ENCODE measurements around the gene SPAG9. TPM values are rescaled to one million over a fixed set of nuclear protein-coding genes. Genes with fewer than 3 reads are reported as not detected.

The SPAG9 gene
- total RNA-seq, 1 experiment from 2014 or later: 54.3 TPM

DNA sequence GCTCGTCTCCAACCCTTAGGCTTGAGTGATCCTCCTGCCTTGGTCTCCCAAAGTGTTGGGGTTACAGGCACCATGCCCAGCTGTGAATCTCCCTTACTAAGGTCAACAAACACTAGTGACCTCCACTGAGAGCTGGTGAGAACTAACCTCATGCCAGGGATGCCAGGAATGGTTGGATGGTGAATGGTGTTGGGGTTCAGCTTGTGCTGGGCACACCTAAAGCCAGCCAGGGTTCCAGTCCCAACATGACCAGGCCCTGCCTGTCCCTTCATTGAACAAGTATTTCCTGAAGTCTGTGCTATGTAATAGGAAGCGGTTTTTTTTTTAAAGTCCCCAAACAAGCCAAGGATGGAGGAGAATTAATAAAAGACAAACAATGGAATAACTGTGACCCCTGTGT lies 198.6 kb downstream of the SPAG9 start:
- Mint-ChIP-seq H3K27ac (no peak overlapping the region), H3K9me3 (no peaks in the 10 kb centered on the region), H3K36me3 (ENCODE audit: insufficient read depth in 1 of 3, low read depth in 3 of 3) (no peaks in the 10 kb centered on the region), H3K4me3 (no peak overlapping the region), H3K27me3 (ENCODE audit: low read depth) (no peaks in the 10 kb centered on the region; the same call in none of the 2 replicates), H3K4me1 (peaks cover 53 to 64% of the 10 kb centered on the region in 2 experiments)
- Histone ChIP-seq H3K4ac (ENCODE audit: low read depth, low read length) (no peak overlapping the region), H2BK15ac (ENCODE audit: low read depth, low read length) (no peak overlapping the region), H3K9ac (ENCODE audit: extremely low read depth, insufficient read length, low read length) (no peak overlapping the region), H4K8ac (replicated peaks; ENCODE audit: insufficient read length, low read depth, low read length) (no peak overlapping the region), H3K14ac (ENCODE audit: insufficient read depth, low read length) (no peak overlapping the region), H3K27me3 (ENCODE audit: insufficient read depth, low read length) (no peaks in the 10 kb centered on the region), H4K91ac (ENCODE audit: insufficient read length, low read depth, low read length) (peak overlapping the region; percentile 17), H4K20me1 (ENCODE audit: control insufficient read depth, insufficient read depth, insufficient read length) (no peaks in the 10 kb centered on the region), H2BK20ac (ENCODE audit: low read depth, low read length, poor library complexity, severe bottlenecking) (no peak overlapping the region), H3K56ac (ENCODE audit: insufficient read length, low read depth, low read length) (no peak overlapping the region), H3K9me3 (ENCODE audit: control insufficient read depth, low read depth, low read length) (no peaks in the 10 kb centered on the region), H4K5ac (ENCODE audit: insufficient read length, low read depth, low read length) (no peak overlapping the region), H3K79me2 (ENCODE audit: insufficient read depth, low read length) (no peaks in the 10 kb centered on the region), H3K4me1 (ENCODE audit: insufficient read depth, low read length) (peaks cover 11% of the 10 kb centered on the region; the same call in 1 of the 2 replicates), H3T11ph (ENCODE audit: low read length) (no peak overlapping the region), H2BK5ac (ENCODE audit: insufficient read length, low read length) (no peak overlapping the region), H2AK5ac (ENCODE audit: insufficient read length, low read length) (no peak overlapping the region), H3K27ac (ENCODE audit: insufficient read length, low read depth, low read length) (no peak overlapping the region), H3K23me2 (ENCODE audit: insufficient read length, low read depth, low read length, poor library complexity, severe bottlenecking) (no peaks in the 10 kb centered on the region), H3K23ac (ENCODE audit: insufficient read length, low read depth, low read length) (no peak overlapping the region), H3K4me2 (ENCODE audit: insufficient read depth, insufficient read length, low read length) (no peak overlapping the region), H3K18ac (ENCODE audit: insufficient read length, low read depth, low read length) (no peak overlapping the region), H3K79me1 (ENCODE audit: insufficient read depth, low read depth, low read length, poor library complexity, severe bottlenecking) (no peaks in the 10 kb centered on the region), H2AFZ (ENCODE audit: low read length) (no peak overlapping the region), H2BK120ac (ENCODE audit: low read depth, low read length, poor library complexity, severe bottlenecking) (no peak overlapping the region), H2BK12ac (ENCODE audit: insufficient read length, low read depth, low read length) (no peak overlapping the region)
- DNase-seq: no peak
- no peak for TF ChIP-seq CTCF (conservative IDR thresholded peaks at IDR 0.05)
- no CpG with 5 or more reads among the region's 2 CpGs for WGBS (ENCODE audit: extremely low coverage, insufficient read length, low lambda C conversion rate)

Data from H9 (cell line).